SH-SY5Y (cell line): ENCODE data around the gene MNAT1.

ENCODE experiments used
- GATA2 ChIP-seq: IDR thresholded peaks from 2 replicates; pipeline ENCODE4 v1.6.1; 2011; ENCODE audit warnings: mild to moderate bottlenecking, low read depth, low read length
- GATA3 ChIP-seq: IDR thresholded peaks from 2 replicates; pipeline ENCODE4 v1.6.1; 2011; ENCODE audit warnings: low read depth, mild to moderate bottlenecking, low read length, moderate library complexity

- TF ChIP-seq GATA2, result no peak
- no peak for TF ChIP-seq GATA3
Observed at GRCh38 chr14:60986500-60986899, 251.9 kb downstream of the MNAT1 start.
